Thyroid gland (tissue), 4 donors: ENCODE measurements around the gene VAT1L.

Source experiments
- CTCF ChIP-seq, 6 experiments: fragments of 200-600 bp in 3 of 6; fragments of 450-650 bp in 3 of 6; sonication (generic) in 3 of 6; IDR thresholded peaks; one replicate each; pipeline ENCODE4 v1.5.1; 2016 to 2019; ENCODE audit warnings: antibody characterized with exemption in 6 of 6, mild to moderate bottlenecking in 2 of 6, inconsistent platforms in 1 of 6, moderate library complexity in 1 of 6
- POLR2A ChIP-seq, 2 donors: fragments of 450-650 bp; IDR thresholded peaks; one replicate each; pipeline ENCODE4 v1.6.1; 2017; ENCODE audit warnings: antibody characterized with exemption in 2 of 2, mild to moderate bottlenecking in 2 of 2, moderate library complexity in 1 of 2

- TF ChIP-seq CTCF (IDR thresholded peaks at IDR 0.05) (no peak), POLR2A (IDR thresholded peaks at IDR 0.05) (no peak)
These were observed 127.7 kb downstream of the VAT1L start for GRCh38 chr16:77916111-77916510.
